IMR-90 (cell line): ENCODE measurements around the gene ADCY2. TPM values are rescaled to one million over a fixed set of nuclear protein-coding genes. Genes with fewer than 3 reads are reported as not detected.

Experiments used
- ATAC-seq: fragments of 200-7000 bp; cut with Tn5 transposase; 2 replicates; pipeline ENCODE4 v1.9.1; 2020; ENCODE audit warnings: low read depth, mild to moderate bottlenecking, moderate library complexity
- BruUV-seq: library from RNA; stranded (reverse); fragments of 400-500 nt; replicated peaks from 2 replicates; lab custom pipeline; 2021; lab: Mats Ljungman, UMichigan
- CTCF ChIA-PET: fragments of 300-600 bp; formaldehyde crosslinking; extraction: SDS; loops from one replicate; lab custom pipeline; 2021; ENCODE audit warnings: antibody characterized with exemption; lab: Yijun Ruan, JAX
- POLR2A ChIA-PET: fragments of 300-600 bp; sonication (Branson Sonifier 250); formaldehyde crosslinking; loops from one replicate; lab custom pipeline; 2022; ENCODE audit warnings: antibody characterized with exemption; ENCODE audit not compliant: unreplicated experiment; lab: Charles Lee
- DNase-seq: peaks from one replicate; pipeline ENCODE4 v3.0.0; 2013
- H2AFZ ChIP-seq: replicated peaks from 2 replicates; pipeline ENCODE3; 2013; ENCODE audit warnings: low read length, mild to moderate bottlenecking; ENCODE audit not compliant: poor library complexity
- H2AK5ac ChIP-seq: 2 replicates; pipeline ENCODE4 v1.6.1; 2013; ENCODE audit warnings: low read depth, low read length, inconsistent platforms
- H2AK9ac ChIP-seq: replicated peaks from 2 replicates; pipeline ENCODE3; 2013; ENCODE audit warnings: mild to moderate bottlenecking, low read depth, low read length, moderate library complexity; ENCODE audit not compliant: poor library complexity
- H2BK120ac ChIP-seq: 2 replicates; pipeline ENCODE4 v1.6.1; 2013; ENCODE audit warnings: low read depth, low read length, inconsistent platforms
- H2BK15ac ChIP-seq: 3 replicates; pipeline ENCODE4 v1.6.1; 2013; ENCODE audit warnings: low read depth, low read length, inconsistent platforms
- H2BK20ac ChIP-seq: 2 replicates; pipeline ENCODE4 v1.6.1; 2013; ENCODE audit warnings: low read depth, mild to moderate bottlenecking, inconsistent platforms, low read length, moderate library complexity
- H2BK5ac ChIP-seq: 2 replicates; pipeline ENCODE4 v1.6.1; 2013; ENCODE audit warnings: mild to moderate bottlenecking, low read depth, low read length, inconsistent platforms; ENCODE audit not compliant: poor library complexity, severe bottlenecking
- H3K14ac ChIP-seq: replicated peaks from 2 replicates; pipeline ENCODE4 v1.6.1; 2013; ENCODE audit warnings: low read depth, low read length, inconsistent platforms
- H3K18ac ChIP-seq: 2 replicates; pipeline ENCODE4 v1.6.1; 2013; ENCODE audit warnings: low read depth, low read length, control low read depth
- H3K23ac ChIP-seq: 2 replicates; pipeline ENCODE4 v1.6.1; 2013; ENCODE audit warnings: low read depth, low read length, inconsistent platforms
- H3K27ac ChIP-seq: 2 replicates; pipeline ENCODE4 v1.5.1; 2013; ENCODE audit warnings: mild to moderate bottlenecking, control low read depth, low read length; ENCODE audit not compliant: insufficient read depth
- H3K27me3 ChIP-seq: 2 replicates; pipeline ENCODE4 v1.6.1; 2013; ENCODE audit warnings: low read length; ENCODE audit not compliant: control insufficient read depth, insufficient read depth
- H3K36me3 ChIP-seq: 2 replicates; pipeline ENCODE4 v1.6.1; 2013; ENCODE audit warnings: low read length, mixed read lengths; ENCODE audit not compliant: control insufficient read depth, insufficient read depth
- H3K4ac ChIP-seq: 2 replicates; pipeline ENCODE4 v1.6.1; 2013; ENCODE audit warnings: low read depth, low read length, inconsistent platforms
- H3K4me1 ChIP-seq: 2 replicates; pipeline ENCODE4 v1.6.1; 2013; ENCODE audit warnings: low read length, mixed read lengths; ENCODE audit not compliant: control insufficient read depth, insufficient read depth
- H3K4me2 ChIP-seq: 2 replicates; pipeline ENCODE4 v1.6.1; 2013; ENCODE audit warnings: low read depth, mild to moderate bottlenecking, control low read depth, low read length, moderate library complexity
- H3K4me3 ChIP-seq: 2 replicates; pipeline ENCODE4 v1.5.1; 2013; ENCODE audit warnings: low read depth, mild to moderate bottlenecking, control low read depth, low read length, moderate library complexity; ENCODE audit not compliant: insufficient read depth
- H3K56ac ChIP-seq: 2 replicates; pipeline ENCODE4 v1.6.1; 2013; ENCODE audit warnings: low read length, inconsistent platforms; ENCODE audit not compliant: insufficient read depth; ENCODE audit errors: extremely low read depth
- H3K79me1 ChIP-seq, 2 experiments: 2 replicates each; pipeline ENCODE4 v1.6.1; 2013; ENCODE audit warnings: low read length in 2 of 2, inconsistent platforms in 1 of 2, low read depth in 1 of 2
- H3K9ac ChIP-seq: 2 replicates; pipeline ENCODE4 v1.6.1; 2013; ENCODE audit warnings: low read depth, low read length, control low read depth
- H3K9me1 ChIP-seq: 2 replicates; pipeline ENCODE4 v1.6.1; 2013; ENCODE audit warnings: low read length, inconsistent platforms; ENCODE audit not compliant: insufficient read depth
- H3K9me3 ChIP-seq: 2 replicates; pipeline ENCODE4 v1.6.1; 2013; ENCODE audit warnings: low read length; ENCODE audit not compliant: control insufficient read depth, insufficient read depth
- H4K20me1 ChIP-seq: 2 replicates; pipeline ENCODE4 v1.6.1; 2013; ENCODE audit warnings: low read length, inconsistent platforms; ENCODE audit not compliant: insufficient read depth
- H4K5ac ChIP-seq: 2 replicates; pipeline ENCODE4 v1.6.1; 2013; ENCODE audit warnings: mild to moderate bottlenecking, low read depth, low read length, control low read depth
- H4K8ac ChIP-seq, 2 experiments: 2 replicates each; pipeline ENCODE4 v1.6.1; 2013; ENCODE audit warnings: low read depth in 2 of 2, low read length in 2 of 2, control low read depth in 1 of 2, inconsistent platforms in 1 of 2
- H4K91ac ChIP-seq: 2 replicates; pipeline ENCODE4 v1.6.1; 2013; ENCODE audit warnings: low read depth, low read length, inconsistent platforms; ENCODE audit not compliant: insufficient read depth
- BHLHE40 ChIP-seq: fragments of 150-350 bp; IDR thresholded peaks from 2 replicates; pipeline ENCODE4 v1.6.1; 2016; ENCODE audit warnings: mild to moderate bottlenecking, low read depth, low read length
- CEBPB ChIP-seq: IDR thresholded peaks from 2 replicates; pipeline ENCODE4 v1.6.1; 2012; ENCODE audit warnings: low read depth, low read length, improper control_type of control experiment
- CHD1 ChIP-seq: IDR thresholded peaks from 2 replicates; pipeline ENCODE4 v1.6.1; 2012; ENCODE audit warnings: low read depth, low read length, improper control_type of control experiment
- CTCF ChIP-seq: conservative IDR thresholded peaks from 2 replicates; pipeline ENCODE4 v1.5.1; 2012; ENCODE audit warnings: mild to moderate bottlenecking, low read depth, low read length, improper control_type of control experiment
- ELK1 ChIP-seq: fragments of 150-350 bp; IDR thresholded peaks from 2 replicates; pipeline ENCODE4 v1.6.1; 2016; ENCODE audit warnings: low read depth, mild to moderate bottlenecking, low read length, moderate library complexity, borderline replicate concordance
- FOS ChIP-seq: fragments of 150-350 bp; IDR thresholded peaks from 2 replicates; pipeline ENCODE4 v1.6.1; 2016; ENCODE audit warnings: low read depth, low read length
- MAFK ChIP-seq: IDR thresholded peaks from 2 replicates; pipeline ENCODE4 v1.6.1; 2012; ENCODE audit warnings: low read depth, low read length, improper control_type of control experiment
- MAZ ChIP-seq: IDR thresholded peaks from 2 replicates; pipeline ENCODE4 v1.6.1; 2012; ENCODE audit warnings: low read depth, mild to moderate bottlenecking, low read length, improper control_type of control experiment, moderate library complexity, borderline replicate concordance
- MXI1 ChIP-seq: IDR thresholded peaks from 2 replicates; pipeline ENCODE4 v1.6.1; 2012; ENCODE audit warnings: low read depth, mild to moderate bottlenecking, low read length, moderate library complexity, borderline replicate concordance
- RAD21 ChIP-seq: IDR thresholded peaks from 2 replicates; pipeline ENCODE4 v1.6.1; 2012; ENCODE audit warnings: low read length, improper control_type of control experiment
- RCOR1 ChIP-seq: IDR thresholded peaks from 2 replicates; pipeline ENCODE4 v1.6.1; 2012; ENCODE audit warnings: mild to moderate bottlenecking, low read length, improper control_type of control experiment; ENCODE audit not compliant: insufficient replicate concordance
- RFX5 ChIP-seq: IDR thresholded peaks from 2 replicates; pipeline ENCODE4 v1.8.0; 2012; ENCODE audit warnings: low read depth, mild to moderate bottlenecking, low read length, moderate library complexity
- SMC3 ChIP-seq: fragments of 150-350 bp; IDR thresholded peaks from 2 replicates; pipeline ENCODE4 v1.6.1; 2016; ENCODE audit warnings: low read depth, mild to moderate bottlenecking, antibody characterized with exemption, low read length, moderate library complexity
- WGBS, 2 experiments: methylation state at CpG; one replicate each; pipeline versions ENCODE4 v1.1.5 to v1.1.7; 2013; ENCODE audit warnings: missing lambda C conversion rate in 2 of 2; ENCODE audit not compliant: insufficient read length in 1 of 2; ENCODE audit errors: extremely low coverage in 2 of 2; 5-methylcytosine and 5-hydroxymethylcytosine counted together
- dilution Hi-C: fragments of 300-500 bp; cut with HindIII; formaldehyde crosslinking; loops from one replicate; pipeline ENCODE4 v1.14.3; 2018; ENCODE audit warnings: low sequenced_read_pairs; ENCODE audit not compliant: unreplicated experiment
- in situ Hi-C: fragments of 300-500 bp; cut with MboI; formaldehyde crosslinking; loops from 3 replicates; pipeline ENCODE4 v1.14.3; 2019; ENCODE audit warnings: low sequenced_read_pairs, inconsistent platforms, mixed read lengths
- intact Hi-C: fragments of 100-400 bp; cut with micrococcal nuclease; formaldehyde crosslinking; loops from 2 replicates; pipeline ENCODE4 v1.10.0; 2022
- polyA plus RNA-seq, 3 experiments: library from polyadenylated mRNA; depleted of rRNA; stranded (reverse); fragments of >200 nt; gene quantifications; 2 replicates each; pipeline ENCODE4 v1.2.3, GENCODE V29; 2012; ENCODE audit warnings: low replicate concordance in 1 of 3
- total RNA-seq: library from RNA; depleted of rRNA; stranded (reverse); fragments of >200 nt; gene quantifications from 2 replicates; pipeline ENCODE4 v1.2.3, GENCODE V29; 2012

The ADCY2 gene
- total and polyA plus RNA-seq, 2 of the 4 experiments (the other 2 are of a cell fraction) = not detected

GRCh38 chr5:7473668-7474215, 77.8 kb downstream of the ADCY2 start:
- dilution Hi-C loops (no loop called here), in situ Hi-C loops (no loop called here), intact Hi-C loops (no loop called here)
- TF ChIP-seq RCOR1 (no peak), RFX5 (no peak), FOS (no peak), CHD1 (no peak), CTCF (no peak), CEBPB (no peak), MXI1 (no peak), SMC3 (no peak), RAD21 (no peak), BHLHE40 (no peak), MAZ (no peak), ELK1 (no peak), MAFK (no peak)
- Histone ChIP-seq H3K56ac (no peak overlapping the region), H3K23ac (no peak overlapping the region), H2BK15ac (no peak overlapping the region), H2AK9ac (no peak overlapping the region), H3K27ac (no peak overlapping the region), H4K5ac (no peak overlapping the region), H3K4me2 (no peak overlapping the region), H3K9me1 (no peaks in the 10 kb centered on the region), H3K4me1 (no peaks in the 10 kb centered on the region), H4K91ac (no peak overlapping the region), H4K8ac (no peak overlapping the region), H3K9me3 (peaks cover 10% of the 10 kb centered on the region), H3K4ac (no peak overlapping the region), H3K14ac (no peak overlapping the region), H2BK5ac (no peak overlapping the region), H3K79me1 (no peaks in the 10 kb centered on the region), H2AK5ac (no peak overlapping the region), H3K4me3 (no peak overlapping the region), H3K36me3 (no peaks in the 10 kb centered on the region), H3K9ac (no peak overlapping the region), H2BK120ac (no peak overlapping the region), H3K27me3 (no peaks in the 10 kb centered on the region), H2BK20ac (no peak overlapping the region), H2AFZ (no peak overlapping the region), H3K18ac (no peak overlapping the region), H4K20me1 (no peaks in the 10 kb centered on the region)
- ATAC-seq (no peak), DNase-seq (no peak)
- ChIA-PET POLR2A (no interaction called here), CTCF (no interaction called here)
- WGBS, 2 experiments = no CpG with 5 or more reads among the region's 1 CpG
- BruUV-seq = no TSS peak
